BE2C (cell line): ENCODE data around the gene ALCAM.

Source experiments
- DNase-seq: peaks from one replicate; pipeline ENCODE4 v3.0.0-alpha.2; 2020
- H3K27me3 ChIP-seq: fragments of 250-450 bp; sonication (Bioruptor Pico); 2 replicates; pipeline ENCODE4 v1.5.1; 2020; ENCODE audit warnings: mild to moderate bottlenecking
- H3K36me3 ChIP-seq: fragments of 250-450 bp; sonication (Bioruptor Pico); 2 replicates; pipeline ENCODE4 v1.5.1; 2020; ENCODE audit warnings: mild to moderate bottlenecking
- H3K4me1 ChIP-seq: fragments of 250-450 bp; sonication (Bioruptor Pico); 2 replicates; pipeline ENCODE4 v1.5.1; 2020
- H3K4me3 ChIP-seq: 2 replicates; pipeline ENCODE4 v1.5.1; 2011; ENCODE audit warnings: low read depth, low read length
- H3K9me3 ChIP-seq: fragments of 250-450 bp; sonication (Bioruptor Pico); 2 replicates; pipeline ENCODE4 v1.5.1; 2020
- CTCF ChIP-seq: IDR thresholded peaks from 2 replicates; pipeline ENCODE4 v1.5.1; 2012; ENCODE audit warnings: mild to moderate bottlenecking, low read depth, low read length

Gene ALCAM

GRCh38 chr3:105505170-105505569 lies 138.5 kb downstream of the ALCAM start:
- TF ChIP-seq CTCF = no peak

GRCh38 chr3:105511031-105511430 lies 144.3 kb downstream of the ALCAM start:
- TF ChIP-seq CTCF = no peak

More at GRCh38 chr3:105505170-105505569, 138.5 kb downstream of the ALCAM start:
- H3K36me3 ChIP-seq = no peaks in the 10 kb centered on the region
- no peaks in the 10 kb centered on the region for H3K27me3 ChIP-seq
- no peaks in the 10 kb centered on the region for H3K9me3 ChIP-seq
- peak; percentile 23 for DNase-seq
- peak overlapping the region; percentile 53 for H3K4me3 ChIP-seq
- H3K4me1 ChIP-seq = peaks cover 48% of the 10 kb centered on the region

GRCh38 chr3:105512061-105512460 lies 145.4 kb downstream of the ALCAM start:
- Histone ChIP-seq H3K27me3 (no peaks in the 10 kb centered on the region), H3K4me1 (peaks cover 67% of the 10 kb centered on the region), H3K4me3 (no peak overlapping the region), H3K9me3 (no peaks in the 10 kb centered on the region), H3K36me3 (no peaks in the 10 kb centered on the region)
- DNase-seq = no peak
- no peak for TF ChIP-seq CTCF

More at GRCh38 chr3:105511031-105511430, 144.3 kb downstream of the ALCAM start:
- Histone ChIP-seq H3K9me3 (no peaks in the 10 kb centered on the region), H3K4me1 (peaks cover 59% of the 10 kb centered on the region), H3K4me3 (no peak overlapping the region), H3K27me3 (no peaks in the 10 kb centered on the region), H3K36me3 (no peaks in the 10 kb centered on the region)
- DNase-seq = no peak

- no peak for DNase-seq
- Histone ChIP-seq H3K9me3 (no peaks in the 10 kb centered on the region), H3K27me3 (no peaks in the 10 kb centered on the region), H3K36me3 (no peaks in the 10 kb centered on the region), H3K4me3 (no peak overlapping the region), H3K4me1 (peaks cover 70% of the 10 kb centered on the region)
- no peak for TF ChIP-seq CTCF
These were observed 146.3 kb downstream of the ALCAM start for GRCh38 chr3:105513042-105513441.

- H3K9me3 ChIP-seq = no peaks in the 10 kb centered on the region
- no peak overlapping the region for H3K4me3 ChIP-seq
- H3K4me1 ChIP-seq = peaks cover 66% of the 10 kb centered on the region
- no peaks in the 10 kb centered on the region for H3K27me3 ChIP-seq
- H3K36me3 ChIP-seq = no peaks in the 10 kb centered on the region
- DNase-seq = no peak
- TF ChIP-seq CTCF = no peak
These were observed 147.2 kb downstream of the ALCAM start for GRCh38 chr3:105513886-105514285.

- no peak overlapping the region for H3K4me3 ChIP-seq
These were observed 148.7 kb downstream of the ALCAM start for GRCh38 chr3:105515372-105515771.

More at GRCh38 chr3:105515372-105515771, 148.7 kb downstream of the ALCAM start:
- Histone ChIP-seq H3K9me3 (no peaks in the 10 kb centered on the region), H3K4me1 (peaks cover 60% of the 10 kb centered on the region), H3K36me3 (peaks cover 2% of the 10 kb centered on the region), H3K27me3 (no peaks in the 10 kb centered on the region)
- TF ChIP-seq CTCF = no peak
- peak; percentile 29 for DNase-seq
